GM10266 (cell line): ENCODE measurements around the gene IRAK1BP1.
"Not testable (repeated sequence)": the region's sequence is repeated elsewhere in the genome, so short reads cannot be mapped to it uniquely, and the experiment has no call there.

ENCODE experiments used
- DNase-seq: peaks from one replicate; pipeline ENCODE4 v3.0.0; 2012; ENCODE audit errors: extremely low spot score
- TF ChIP-seq, protein P1 (sequence below): IDR thresholded peaks from 2 replicates; pipeline ENCODE4 v1.5.1; 2012; ENCODE audit warnings: mild to moderate bottlenecking, low read depth; ENCODE audit not compliant: control insufficient read depth, insufficient read depth; ENCODE audit errors: missing control alignments

The IRAK1BP1 gene

DNA sequence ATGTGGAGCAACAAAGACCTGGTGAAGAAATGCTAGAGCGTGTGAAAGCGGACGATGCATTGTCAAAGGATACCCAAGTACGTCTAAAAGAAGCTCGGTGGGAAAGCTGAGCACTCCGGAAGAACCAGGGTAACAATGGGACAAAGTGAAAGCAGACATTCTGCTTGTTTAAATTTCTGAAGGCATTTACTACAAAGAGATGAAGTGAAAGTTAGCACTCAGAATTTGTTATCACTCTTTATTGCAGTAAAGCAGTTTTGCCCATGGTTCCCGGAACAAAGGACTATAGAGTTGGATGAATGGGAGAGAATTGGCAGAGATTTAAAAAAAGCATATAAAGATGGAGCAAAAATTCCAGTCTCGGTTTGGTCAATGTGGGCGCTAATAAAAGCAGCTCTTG lies 12.8 kb upstream of the IRAK1BP1 start:
- DNase-seq = no peak
- TF ChIP-seq, protein P1, sequence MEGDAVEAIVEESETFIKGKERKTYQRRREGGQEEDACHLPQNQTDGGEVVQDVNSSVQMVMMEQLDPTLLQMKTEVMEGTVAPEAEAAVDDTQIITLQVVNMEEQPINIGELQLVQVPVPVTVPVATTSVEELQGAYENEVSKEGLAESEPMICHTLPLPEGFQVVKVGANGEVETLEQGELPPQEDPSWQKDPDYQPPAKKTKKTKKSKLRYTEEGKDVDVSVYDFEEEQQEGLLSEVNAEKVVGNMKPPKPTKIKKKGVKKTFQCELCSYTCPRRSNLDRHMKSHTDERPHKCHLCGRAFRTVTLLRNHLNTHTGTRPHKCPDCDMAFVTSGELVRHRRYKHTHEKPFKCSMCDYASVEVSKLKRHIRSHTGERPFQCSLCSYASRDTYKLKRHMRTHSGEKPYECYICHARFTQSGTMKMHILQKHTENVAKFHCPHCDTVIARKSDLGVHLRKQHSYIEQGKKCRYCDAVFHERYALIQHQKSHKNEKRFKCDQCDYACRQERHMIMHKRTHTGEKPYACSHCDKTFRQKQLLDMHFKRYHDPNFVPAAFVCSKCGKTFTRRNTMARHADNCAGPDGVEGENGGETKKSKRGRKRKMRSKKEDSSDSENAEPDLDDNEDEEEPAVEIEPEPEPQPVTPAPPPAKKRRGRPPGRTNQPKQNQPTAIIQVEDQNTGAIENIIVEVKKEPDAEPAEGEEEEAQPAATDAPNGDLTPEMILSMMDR = no peak

DNA sequence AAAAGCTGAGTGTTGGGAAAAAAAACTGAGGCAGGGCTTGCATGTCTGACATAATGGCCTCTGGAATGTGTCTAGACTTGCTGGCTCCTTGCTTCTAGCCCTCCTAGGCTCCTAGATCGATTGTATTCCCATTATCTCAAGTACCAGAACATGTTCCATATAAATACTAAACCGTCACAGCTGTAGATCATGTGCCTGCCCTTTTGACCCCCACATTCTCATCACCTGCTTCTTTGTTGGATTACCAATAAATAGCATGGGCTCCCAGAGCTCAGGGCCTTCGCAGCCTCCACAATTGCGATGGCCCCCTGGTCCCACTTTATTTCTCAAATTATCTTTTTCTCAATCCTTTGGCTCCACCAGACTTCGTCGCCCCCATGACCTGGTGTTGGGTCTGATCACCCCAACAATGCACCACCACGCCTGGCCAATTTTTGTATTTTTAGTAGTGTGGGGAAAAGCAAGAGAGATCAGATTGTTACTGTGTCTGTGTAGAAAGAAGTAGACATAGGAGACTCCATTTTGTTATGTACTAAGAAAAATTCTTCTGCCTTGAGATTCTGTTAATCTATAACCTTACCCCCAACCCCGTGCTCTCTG lies 8.9 kb upstream of the IRAK1BP1 start:
- not testable (repeated sequence) for DNase-seq

DNA sequence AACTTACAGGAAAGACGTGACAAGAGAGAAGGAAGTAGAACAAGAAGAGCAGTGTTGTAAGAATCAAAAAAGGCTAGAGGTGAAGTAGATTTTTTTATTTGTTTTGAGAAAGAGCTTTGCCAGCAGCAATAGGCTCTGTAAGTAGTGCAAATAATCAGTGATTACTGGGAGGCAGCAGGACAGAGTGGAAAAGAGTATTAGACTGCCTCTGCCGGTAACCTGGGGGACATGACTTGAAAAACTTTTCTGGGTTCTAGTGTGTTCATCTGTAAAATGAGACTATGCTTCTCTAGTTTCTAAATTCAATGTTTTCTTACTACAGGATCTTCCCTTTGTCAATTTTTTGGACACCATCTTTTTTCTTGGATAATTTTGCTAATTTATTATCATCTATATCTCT lies 5.8 kb upstream of the IRAK1BP1 start:
- TF ChIP-seq, protein P1 = no peak
- no peak for DNase-seq

DNA sequence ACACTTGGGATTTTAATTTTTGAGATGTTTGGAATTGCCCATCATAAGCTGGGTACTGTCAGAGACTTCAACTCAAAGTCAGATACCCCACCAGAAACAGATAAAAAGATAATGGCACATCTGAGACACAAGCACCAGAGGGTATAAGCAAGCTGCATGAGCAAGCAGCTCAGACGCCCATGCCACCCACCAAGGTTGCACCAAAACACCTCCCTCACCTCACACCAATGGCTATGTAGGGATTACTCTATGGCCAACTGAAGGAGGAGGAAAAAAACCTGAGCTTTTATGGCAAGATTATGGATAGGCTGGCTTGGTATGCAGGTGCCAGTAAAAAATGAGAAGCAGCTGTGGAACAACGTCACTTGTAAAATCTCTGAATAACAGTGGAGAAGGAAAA lies 3.8 kb upstream of the IRAK1BP1 start:
- TF ChIP-seq, protein P1 = no peak
- no peak for DNase-seq

DNA sequence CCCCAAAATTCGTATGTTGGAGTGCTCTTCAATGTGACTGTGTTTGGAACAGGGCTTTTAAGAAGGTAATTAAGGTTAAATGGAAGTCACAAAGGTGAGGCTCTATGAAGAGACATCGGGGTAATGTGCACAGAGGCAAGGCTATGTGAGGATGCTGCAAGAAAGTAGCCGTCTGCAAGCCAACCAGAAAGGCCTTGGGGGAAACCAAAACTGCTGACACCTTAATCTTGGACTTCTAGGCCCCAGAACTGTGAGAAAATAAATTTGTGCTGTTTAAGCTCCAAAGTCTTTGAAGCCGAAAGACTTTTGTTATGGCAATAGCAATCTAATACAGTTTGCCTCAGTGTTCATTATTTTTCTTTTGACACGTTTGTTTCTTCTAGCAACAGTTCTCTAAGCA lies 2.4 kb upstream of the IRAK1BP1 start:
- TF ChIP-seq, protein P1 = no peak
- DNase-seq = no peak

DNA sequence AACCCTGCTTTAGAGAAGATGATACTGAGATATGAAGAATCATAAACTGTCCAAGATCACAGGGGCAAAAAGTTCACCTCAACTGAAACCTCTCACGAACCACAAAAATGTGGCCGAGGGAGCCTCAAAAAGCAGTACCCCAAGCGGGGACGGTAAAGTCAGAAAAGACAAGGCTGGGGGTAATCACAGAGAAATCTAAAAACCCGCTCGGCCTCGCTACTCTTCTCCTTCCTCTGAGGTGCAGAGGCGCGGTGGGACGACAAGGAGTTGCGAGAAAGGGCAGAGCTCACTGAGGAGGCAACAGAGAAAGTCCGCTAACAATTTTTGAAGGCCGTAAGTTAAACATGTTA lies 356 bp upstream of the IRAK1BP1 start:
- DNase-seq = no peak
- TF ChIP-seq, protein P1 = no peak

DNA sequence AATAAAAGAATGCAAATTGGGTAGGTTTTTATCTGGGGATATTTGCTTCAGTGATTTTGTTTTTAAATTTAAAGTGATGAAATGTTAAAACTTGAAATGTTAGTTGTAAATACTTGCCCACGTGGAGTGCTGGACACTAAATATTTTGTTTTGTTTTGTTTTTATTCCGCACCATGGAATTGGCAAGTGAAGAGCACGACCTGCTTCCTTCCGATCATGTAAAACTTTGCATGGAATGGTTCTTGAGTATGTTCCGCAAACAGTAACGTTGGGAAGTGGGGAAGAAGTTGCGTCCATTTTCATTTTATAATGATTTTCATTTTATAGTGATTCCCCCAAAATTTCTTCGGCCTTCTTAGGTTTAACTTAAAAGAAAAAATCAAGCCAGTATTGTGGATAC lies 765 bp downstream of the IRAK1BP1 start:
- TF ChIP-seq, protein P1 = no peak

DNA sequence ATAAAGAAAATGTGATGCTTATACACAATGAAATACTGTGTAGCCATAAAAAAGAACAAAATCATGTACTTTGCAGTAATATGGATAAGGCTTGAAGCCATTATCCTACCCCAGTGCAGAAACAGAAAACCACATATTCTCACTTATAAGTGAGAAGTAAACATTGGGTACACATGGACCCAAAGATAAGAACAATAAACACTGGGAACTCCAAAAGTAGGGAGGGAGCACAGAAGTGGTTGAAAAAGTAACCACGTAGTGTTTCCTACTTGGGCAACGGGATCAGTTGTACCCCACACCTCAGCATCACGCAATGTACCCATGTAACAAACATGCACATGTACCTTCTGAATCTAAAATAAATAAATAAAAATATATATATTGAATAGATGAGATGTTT lies 8.2 kb downstream of the IRAK1BP1 start:
- no peak for DNase-seq
- TF ChIP-seq, protein P1 = no peak

More for the DNA sequence above, 765 bp downstream of the IRAK1BP1 start:
- DNase-seq = no peak
